ENCODE data around the gene KXD1.
"Not testable (repeated sequence)": the region's sequence is repeated elsewhere in the genome, so short reads cannot be mapped to it uniquely, and the experiment has no call there.

The KXD1 gene

DNA sequence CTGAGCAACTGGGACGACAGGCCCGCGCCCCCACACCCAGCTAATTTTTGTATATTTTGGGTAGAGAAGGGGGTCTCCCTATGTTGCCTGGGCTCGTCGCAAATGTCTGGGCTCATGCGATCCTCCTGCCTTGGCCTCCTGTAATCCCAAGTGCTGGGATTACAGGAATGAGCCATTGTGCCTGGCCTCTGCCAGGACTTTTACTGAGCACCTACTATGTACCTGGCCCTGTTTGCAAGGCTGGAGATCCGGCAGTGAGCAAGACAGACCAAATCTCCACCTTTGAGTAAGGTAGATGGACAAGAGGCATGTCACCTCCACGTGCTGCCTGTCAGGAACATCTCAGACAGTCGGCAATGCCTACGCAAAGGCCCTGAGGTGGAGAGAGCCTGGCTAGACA lies 21.2 kb upstream of the KXD1 start:
- no peak for DNase-seq (ENCODE audit: low read depth)

DNA sequence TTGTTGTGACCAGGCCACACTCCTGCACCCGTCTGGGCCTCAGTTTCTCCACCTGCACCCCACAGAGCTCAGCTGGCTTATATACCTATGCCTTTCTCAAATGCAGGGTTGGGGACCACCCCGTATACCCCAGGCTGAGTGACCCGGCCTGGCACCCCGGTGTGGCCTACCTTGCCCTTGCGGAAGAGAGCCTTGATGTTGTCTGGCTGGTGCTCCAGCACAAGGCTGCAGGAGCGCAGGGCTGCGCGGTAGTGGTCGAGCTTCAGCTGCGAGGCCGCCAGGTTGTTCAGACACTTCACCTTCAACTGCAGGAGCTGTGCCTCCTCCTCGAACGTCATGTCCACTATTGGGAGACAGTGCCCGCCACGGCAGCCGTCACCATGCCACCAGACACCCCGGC lies 20.2 kb upstream of the KXD1 start:
- DNase-seq (ENCODE audit: low read depth): no peak

DNA sequence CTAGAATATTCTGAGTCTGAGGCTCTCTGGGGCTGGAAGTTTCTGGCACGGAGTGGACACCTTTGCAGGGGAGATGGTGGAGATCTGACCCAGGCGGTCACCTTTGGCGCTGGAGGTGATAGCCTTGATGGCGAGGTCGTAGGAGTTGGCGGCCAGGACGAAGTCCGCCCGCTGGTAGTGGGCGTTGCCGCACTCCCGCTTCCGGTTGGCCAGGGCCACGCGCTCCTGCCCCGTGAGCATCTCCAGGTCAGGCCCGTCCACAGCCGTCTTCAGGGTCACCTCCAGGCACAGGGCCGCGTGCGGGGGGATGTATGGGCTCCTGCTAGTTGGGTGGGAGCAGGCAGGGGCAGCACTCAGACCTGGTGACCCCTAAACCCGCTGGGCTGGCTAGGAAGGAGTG lies 19.6 kb upstream of the KXD1 start:
- DNase-seq (ENCODE audit: low read depth): no peak

- DNase-seq (ENCODE audit: low read depth): no peak
Observed at GRCh38 chr19:18539372-18539771, 18.3 kb upstream of the KXD1 start.

DNA sequence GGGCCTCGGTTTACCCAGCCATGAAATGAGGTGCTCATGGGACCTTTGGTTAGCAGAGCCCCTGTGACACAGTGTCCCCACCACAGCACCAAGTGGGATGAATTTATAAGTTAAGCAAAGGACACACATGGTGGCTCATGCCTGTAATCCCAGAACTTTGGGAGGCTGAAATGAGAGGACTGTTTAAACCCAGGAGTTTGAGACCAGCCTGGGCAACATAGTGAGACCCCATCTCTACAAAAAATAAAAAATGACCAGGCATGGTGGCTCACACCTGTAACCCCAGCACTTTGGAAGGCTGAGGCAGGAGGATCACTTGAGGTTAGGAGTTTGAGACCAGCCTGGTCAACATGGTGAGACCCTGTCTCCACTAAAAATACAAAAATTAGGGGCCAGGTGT lies 17.5 kb upstream of the KXD1 start:
- not testable (repeated sequence) for DNase-seq (ENCODE audit: low read depth)

GRCh38 chr19:18541258-18541991 lies 16.2 kb upstream of the KXD1 start:
- DNase-seq (ENCODE audit: low read depth): peak; percentile 46

- no peak for DNase-seq (ENCODE audit: low read depth)
Observed at GRCh38 chr19:18541992-18542940, 15.4 kb upstream of the KXD1 start.

- DNase-seq (ENCODE audit: low read depth): peak; percentile 75
Observed at GRCh38 chr19:18542941-18543813, 14.5 kb upstream of the KXD1 start, which contains the start of gene FKBP8. Gene FKBP8, minus strand, starts transcription at chr19:18543573. Its CDS starts 1,603 bp downstream, at chr19:18541970.

DNA sequence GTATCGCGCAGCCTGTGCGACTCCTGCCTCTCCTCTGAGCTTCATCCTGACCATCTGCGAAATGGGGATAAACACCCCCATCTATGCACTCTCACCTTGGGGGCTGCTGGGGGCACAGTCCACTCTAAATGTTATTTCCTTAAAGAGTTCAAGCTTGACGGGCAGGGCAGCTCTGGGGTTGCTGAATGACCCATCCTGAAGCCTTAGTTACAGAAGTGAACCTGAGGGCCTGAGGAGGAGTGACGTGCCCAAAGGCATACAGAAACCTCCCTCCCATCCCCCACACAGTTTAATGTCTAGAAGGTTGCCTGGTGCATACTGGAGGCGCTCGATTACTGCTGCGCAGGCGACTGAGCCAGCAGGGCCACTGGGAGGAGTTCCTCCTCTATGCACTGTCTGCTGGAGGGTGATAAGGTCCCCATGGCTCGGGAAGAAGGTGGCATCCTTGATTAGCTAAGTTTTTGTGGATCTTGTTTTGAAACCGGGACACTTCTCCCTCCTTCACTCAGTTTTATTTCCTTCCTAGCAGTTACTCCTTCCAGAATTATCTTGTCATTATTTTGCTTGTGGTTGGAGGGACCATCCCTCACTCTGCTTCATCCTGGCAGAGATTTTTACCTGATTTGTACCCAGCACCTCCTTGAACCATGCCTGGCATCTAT lies 13.7 kb upstream of the KXD1 start:
- DNase-seq (ENCODE audit: low read depth): peak; percentile 59

GRCh38 chr19:18551631-18552030 lies 6.0 kb upstream of the KXD1 start:
- DNase-seq (ENCODE audit: low read depth): peak; percentile 77

DNA sequence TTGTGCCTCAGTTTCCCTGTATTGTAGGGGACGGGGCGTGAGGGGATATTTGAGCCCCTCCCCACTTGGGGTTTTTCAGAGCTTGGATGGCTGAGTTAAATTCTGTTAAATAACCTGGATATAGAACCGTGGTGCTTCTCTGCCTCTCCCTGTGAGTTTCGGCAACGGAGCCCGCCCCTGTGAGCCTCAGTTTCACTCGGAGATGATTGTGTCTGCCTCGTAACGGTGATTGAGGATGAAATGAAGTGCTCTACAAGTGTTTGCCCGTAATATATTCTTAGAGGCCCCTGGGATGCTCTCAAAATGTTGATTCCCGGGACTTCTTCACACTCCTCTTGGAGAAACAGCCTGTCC lies 509 bp downstream of the KXD1 start:
- DNase-seq (ENCODE audit: low read depth): no peak

DNA sequence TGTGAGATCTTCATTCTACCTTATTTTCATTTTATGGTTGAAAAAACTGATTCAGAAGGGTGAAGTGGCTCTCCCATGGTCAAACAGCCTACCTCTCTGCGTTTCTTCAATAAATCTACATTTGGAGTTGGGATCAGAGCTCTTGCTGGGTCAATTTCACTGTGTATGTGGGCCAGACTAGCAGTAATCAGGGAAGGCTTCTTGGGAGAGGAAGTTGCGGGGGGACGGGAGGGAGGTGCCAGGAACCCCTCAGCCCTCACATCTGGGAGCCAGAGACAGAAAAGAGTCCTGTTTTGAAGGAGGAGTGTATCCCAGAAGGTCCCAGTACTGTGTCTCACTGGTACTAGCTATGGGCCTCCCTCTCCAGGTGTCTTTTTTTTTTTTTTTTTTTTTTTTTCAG lies 934 bp downstream of the KXD1 start:
- DNase-seq (ENCODE audit: low read depth): no peak

- no peak for DNase-seq (ENCODE audit: low read depth)
Observed at GRCh38 chr19:18559685-18560084, 2.0 kb downstream of the KXD1 start.

DNA sequence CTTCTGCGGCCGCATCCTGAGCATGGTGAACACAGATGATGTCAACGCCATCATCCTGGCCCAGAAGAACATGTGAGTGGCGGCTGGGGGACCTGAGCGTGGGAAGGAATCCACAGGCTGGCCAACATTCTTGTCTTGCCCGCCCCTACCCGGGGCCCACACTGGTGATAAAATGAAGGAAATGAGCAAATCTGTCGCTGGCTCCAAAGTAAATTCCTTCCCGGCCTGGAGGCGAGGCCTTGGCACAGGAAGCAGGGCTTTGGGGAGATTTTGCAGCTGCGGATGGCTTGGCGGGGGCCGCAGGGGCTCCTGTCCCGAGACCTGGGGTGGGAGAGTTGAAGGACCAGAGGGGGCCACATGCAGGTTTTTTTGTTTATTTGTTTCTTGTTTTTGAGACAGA lies 4.4 kb downstream of the KXD1 start:
- no peak for DNase-seq (ENCODE audit: low read depth)

DNA sequence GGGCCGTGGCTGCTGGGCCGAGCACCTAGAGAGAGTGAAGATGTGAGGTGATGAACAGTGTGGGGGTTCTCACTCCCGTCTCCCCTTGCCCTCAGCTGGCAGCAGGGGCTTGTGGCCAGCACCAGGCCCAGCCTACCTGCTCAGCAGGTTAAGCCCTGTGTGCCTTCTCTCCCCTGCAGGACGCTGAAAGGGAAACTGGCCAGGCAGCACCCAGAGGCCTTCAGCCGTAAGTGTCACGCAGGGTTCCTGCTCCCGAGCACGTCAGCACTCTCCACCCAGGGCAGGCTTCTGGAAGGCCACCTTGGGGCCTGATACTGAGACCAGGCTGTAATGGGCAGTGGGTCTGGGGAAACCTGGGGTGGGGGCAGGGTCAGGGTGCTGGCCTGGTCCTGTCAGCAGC lies 9.3 kb downstream of the KXD1 start:
- DNase-seq (ENCODE audit: low read depth): no peak

DNA sequence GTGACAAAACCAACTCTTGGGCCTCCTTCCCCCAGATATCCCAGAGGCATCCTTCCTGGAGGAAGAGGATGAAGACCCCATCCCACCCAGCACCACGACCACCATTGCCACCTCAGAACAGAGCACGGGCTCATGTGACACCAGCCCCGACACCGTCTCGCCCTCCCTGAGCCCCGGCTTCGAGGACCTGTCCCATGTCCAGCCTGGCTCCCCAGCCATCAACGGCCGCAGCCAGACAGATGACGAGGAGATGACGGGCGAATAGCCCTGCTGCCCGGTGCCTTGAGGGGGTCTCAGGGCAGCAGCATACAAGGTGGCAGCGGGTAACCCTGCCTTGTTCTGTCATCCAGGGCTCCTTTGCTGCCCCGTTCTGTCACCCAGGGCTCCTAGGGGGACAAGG lies 10.7 kb downstream of the KXD1 start:
- no peak for DNase-seq (ENCODE audit: low read depth)

DNA sequence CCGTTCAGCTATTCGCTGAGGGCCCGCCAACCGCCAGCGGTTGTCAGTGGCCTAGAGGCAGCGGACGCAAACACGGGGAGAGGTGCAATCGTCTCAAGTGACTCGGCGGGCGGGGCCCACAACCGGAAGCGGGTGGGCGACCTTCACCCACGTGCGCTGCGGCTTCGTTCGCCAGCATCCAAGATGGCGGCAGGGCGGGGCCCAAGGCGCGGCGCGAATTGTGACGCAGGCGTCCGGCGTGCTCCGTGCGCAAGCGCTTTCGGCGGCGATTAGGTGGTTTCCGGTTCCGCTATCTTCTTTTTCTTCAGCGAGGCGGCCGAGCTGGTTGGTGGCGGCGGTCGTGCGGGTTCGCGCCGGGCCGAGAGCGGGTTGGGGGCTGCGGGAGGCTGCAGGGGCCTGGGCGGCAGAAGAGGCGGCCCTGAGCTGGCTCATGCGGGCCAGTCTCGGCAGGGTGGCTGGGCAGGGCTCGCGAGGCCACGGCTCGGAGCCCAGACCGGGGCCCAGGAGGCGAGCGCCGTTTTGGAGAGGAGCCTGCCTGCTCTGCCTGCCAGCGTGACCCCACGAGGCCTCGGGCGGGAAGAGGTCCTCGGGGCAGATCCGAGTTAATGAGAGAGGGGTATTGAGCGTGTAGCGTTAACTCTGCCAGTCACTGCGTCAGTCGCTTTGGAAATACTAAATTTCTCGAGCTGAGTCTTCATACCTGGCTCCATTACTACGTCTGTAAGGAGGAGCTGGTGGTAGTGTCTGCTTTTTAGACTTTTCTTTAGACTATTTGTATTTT lies 14.1 kb downstream of the KXD1 start, which contains the start of gene UBA52:
Gene UBA52 (plus strand): TSS at position 294 of the 781 bp plus-strand sequence. CDS start 1,444 bp downstream, outside the sequence.
- peak; percentile 93 for DNase-seq (ENCODE audit: low read depth)

DNA sequence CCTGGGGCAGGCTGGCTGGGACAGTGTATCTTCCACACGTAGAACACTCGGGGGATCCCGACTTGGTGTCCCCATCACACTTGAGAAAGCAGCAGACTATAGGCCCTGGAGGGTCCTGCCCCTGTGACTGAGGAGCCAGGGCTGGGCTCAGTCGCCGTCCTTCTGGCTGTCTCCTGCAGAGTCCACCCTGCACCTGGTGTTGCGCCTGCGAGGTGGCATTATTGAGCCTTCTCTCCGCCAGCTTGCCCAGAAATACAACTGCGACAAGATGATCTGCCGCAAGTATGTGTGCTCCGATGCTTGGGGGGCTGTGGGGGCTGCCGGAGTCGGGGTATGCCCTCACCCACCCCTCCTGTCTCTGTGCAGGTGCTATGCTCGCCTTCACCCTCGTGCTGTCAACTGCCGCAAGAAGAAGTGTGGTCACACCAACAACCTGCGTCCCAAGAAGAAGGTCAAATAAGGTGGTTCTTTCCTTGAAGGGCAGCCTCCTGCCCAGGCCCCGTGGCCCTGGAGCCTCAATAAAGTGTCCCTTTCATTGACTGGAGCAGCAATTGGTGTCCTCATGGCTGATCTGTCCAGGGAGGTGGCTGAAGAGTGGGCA lies 17.1 kb downstream of the KXD1 start:
- DNase-seq (ENCODE audit: low read depth): no peak

DNA sequence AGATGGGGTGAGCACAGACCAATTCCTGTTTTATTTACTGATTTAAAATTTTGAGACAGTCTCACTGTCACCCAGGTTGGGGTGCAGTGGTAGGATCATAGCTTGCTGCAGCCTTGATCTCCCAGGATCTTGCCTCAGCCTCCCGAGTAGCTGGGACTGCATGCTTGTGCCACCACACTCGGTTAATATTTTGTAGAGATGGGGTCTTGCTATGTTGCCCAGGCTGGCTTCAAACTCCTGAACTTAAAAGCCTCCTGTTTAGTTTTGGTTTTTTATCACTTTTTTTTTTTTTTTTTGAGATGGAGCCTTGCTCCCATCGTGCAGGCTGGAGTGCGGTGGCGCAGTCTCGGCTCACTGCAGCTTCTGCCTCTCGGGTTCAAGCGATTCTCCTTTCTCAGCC lies 18.7 kb downstream of the KXD1 start:
- DNase-seq (ENCODE audit: low read depth): no peak

- DNase-seq (ENCODE audit: low read depth): no peak
Observed at GRCh38 chr19:18577365-18577914, 19.8 kb downstream of the KXD1 start.

Measured in amniotic epithelial cell (primary cell).